GM10266 (cell line): ENCODE data around the gene FOXI2.

Source experiments
- DNase-seq: peaks from one replicate; pipeline ENCODE4 v3.0.0; 2012; ENCODE audit errors: extremely low spot score
- TF ChIP-seq, protein P1 (sequence below): IDR thresholded peaks from 2 replicates; pipeline ENCODE4 v1.5.1; 2012; ENCODE audit warnings: mild to moderate bottlenecking, low read depth; ENCODE audit not compliant: control insufficient read depth, insufficient read depth; ENCODE audit errors: missing control alignments

The FOXI2 gene

DNA sequence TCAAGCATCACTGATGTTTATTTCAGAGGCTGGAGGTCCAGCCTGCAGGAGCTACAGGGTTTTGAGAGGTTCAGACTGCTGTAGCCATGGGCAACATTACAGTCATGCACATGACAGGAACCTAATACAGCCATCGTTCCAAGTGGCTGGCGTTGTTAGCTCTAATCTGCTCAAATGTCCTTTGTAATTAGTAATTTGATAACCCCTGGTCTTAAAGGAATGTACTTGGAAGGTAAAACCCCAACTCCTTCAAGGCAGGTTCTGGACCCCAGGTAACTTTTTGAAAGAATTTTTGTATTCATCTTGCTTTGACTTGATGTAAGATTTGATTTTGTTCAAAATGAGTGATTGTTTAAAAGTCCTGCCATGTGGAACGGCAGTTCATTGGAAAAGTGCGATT, 34.7 kb upstream of the FOXI2 start:
- no peak for DNase-seq
- TF ChIP-seq, protein P1, sequence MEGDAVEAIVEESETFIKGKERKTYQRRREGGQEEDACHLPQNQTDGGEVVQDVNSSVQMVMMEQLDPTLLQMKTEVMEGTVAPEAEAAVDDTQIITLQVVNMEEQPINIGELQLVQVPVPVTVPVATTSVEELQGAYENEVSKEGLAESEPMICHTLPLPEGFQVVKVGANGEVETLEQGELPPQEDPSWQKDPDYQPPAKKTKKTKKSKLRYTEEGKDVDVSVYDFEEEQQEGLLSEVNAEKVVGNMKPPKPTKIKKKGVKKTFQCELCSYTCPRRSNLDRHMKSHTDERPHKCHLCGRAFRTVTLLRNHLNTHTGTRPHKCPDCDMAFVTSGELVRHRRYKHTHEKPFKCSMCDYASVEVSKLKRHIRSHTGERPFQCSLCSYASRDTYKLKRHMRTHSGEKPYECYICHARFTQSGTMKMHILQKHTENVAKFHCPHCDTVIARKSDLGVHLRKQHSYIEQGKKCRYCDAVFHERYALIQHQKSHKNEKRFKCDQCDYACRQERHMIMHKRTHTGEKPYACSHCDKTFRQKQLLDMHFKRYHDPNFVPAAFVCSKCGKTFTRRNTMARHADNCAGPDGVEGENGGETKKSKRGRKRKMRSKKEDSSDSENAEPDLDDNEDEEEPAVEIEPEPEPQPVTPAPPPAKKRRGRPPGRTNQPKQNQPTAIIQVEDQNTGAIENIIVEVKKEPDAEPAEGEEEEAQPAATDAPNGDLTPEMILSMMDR: no peak

DNA sequence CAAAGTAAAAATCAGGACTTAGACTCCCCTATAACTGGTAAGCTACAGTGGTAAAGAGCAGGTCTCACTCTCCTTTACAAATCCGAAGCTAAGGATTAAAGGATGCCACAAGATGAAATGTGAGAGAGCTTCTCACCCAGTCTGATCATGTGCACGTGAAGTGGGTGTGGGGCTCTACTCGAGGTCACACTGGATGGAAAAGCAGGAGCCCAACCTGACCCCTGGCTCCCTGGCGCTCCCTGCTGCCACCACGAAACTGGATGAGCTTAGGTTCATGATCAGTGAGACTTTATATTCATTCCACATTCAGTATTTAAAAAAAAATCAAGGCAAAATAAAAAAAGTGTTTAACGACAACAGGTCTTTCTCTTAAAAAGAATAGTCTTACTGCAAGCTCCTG, 21.7 kb upstream of the FOXI2 start:
- DNase-seq: no peak
- TF ChIP-seq, protein P1: no peak

DNA sequence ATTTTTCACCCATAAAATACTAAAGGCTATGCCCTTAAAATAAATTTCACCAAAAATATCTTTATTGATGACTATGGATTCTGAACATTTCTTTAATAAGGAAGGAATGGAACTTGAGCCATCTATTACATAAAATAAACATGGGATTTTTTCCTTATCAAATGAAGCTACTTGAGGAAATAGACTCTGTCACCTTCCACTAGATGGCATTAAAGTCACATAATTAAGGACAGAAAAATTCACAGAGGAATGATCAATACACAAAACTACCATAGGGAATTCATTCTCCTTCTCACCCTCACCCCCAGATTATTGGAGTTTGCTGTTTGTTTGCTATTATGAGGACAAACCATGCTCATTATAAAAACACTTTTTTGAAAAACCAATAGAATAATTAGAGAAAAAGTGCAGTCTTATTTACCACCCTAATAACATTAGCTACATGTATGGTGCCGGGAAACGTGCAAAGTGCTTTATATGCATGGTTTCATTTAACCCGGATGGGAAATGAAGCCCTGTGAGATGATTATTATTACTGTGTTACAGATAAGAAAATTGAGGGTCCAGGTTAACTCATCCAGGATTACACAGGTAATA, 21.1 kb upstream of the FOXI2 start:
- no peak for DNase-seq
- TF ChIP-seq, protein P1: peak; percentile 23

DNA sequence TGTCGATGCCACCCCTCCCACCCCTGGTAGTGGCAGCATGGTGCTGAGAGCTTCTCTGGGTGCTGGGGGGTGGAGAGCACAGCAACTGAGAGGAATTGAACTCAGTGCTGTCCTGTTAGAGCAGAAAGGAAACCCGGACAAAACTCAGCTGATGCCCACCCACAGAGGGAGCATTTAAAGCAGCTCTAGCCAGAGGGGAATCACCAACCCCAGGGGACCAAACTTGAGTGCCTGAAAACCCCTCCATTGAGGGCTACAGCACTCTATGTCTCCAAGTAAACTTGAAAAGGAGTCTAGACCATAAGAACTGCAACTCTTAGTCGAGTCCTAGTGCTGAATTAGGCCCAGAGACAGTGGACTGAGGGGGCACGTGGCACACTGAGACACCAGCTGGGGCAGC, 16.8 kb upstream of the FOXI2 start:
- DNase-seq: no peak
- TF ChIP-seq, protein P1: no peak

DNA sequence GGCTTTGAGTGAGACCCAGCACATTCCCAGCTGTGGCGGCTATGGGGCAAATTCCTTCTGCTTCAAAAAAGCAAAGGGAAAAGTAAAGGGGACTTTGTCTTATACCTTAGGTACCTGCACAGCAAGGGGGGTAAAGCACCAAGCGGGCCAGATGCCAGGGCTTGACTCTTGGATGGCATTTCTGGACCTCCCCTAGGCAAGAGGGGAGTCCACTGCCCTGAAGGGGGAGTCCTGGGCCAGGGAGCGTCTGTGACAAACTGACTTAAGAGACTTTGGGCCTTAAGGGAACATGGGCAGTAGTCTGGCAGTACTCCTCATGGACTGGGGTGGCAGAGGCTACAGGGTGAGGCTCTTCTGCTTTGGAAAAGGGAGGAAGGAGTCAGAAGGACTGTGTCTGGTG, 16.1 kb upstream of the FOXI2 start:
- no peak for DNase-seq
- TF ChIP-seq, protein P1: no peak

DNA sequence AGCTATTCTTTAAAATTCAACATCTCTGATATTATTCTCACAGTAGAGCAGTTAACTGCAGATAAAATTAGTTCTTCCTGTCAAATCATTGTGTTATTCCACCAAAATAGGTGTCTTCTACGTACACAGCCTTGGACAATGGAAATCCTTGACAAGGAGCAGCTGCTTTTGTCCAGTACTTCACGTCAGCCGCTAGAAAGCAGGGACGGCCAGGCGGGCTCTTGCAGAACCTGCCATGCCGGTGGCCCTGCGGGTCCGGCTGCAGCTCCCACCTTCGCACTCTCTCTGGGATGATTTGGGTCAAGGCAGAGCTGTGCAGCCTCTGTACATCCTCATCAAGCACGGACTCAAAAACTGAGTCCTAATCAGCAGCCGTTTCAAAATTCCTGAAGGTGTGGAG, 2.2 kb upstream of the FOXI2 start:
- TF ChIP-seq, protein P1: no peak
- DNase-seq: no peak

DNA sequence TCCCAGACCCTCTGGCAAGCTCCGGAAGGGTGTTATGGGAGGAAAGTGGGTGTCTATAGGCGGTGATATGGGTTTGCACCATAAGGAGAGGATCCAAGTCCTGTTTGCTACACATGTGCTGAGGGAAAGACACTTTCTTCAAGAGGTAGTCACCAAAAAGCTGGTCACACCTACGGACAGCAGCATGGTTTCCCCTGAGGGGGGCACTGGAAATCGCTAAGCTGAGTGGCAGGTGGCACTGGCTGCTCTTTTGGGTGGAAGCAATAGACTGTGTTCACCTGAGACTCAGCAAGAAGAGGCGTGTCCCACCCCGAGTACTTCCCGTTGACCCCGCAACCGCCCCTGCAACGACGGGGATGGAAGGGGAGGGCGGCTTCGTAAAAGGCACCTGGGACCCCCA, 1.8 kb upstream of the FOXI2 start:
- DNase-seq: no peak
- TF ChIP-seq, protein P1: no peak
